MG63 (cell line): ENCODE results near the gene MTCL1. TPM values are rescaled to one million over a fixed set of nuclear protein-coding genes. Genes with fewer than 3 reads are reported as not detected.

ENCODE experiments used
- DNase-seq: peaks from one replicate; pipeline ENCODE4 v3.0.0-alpha.2; 2020
- H3K27me3 ChIP-seq: fragments of 250-450 bp; sonication (Bioruptor Pico); 2 replicates; pipeline ENCODE4 v1.5.1; 2020; ENCODE audit warnings: mild to moderate bottlenecking, moderate library complexity
- H3K36me3 ChIP-seq: fragments of 250-450 bp; sonication (Bioruptor Pico); 2 replicates; pipeline ENCODE4 v1.5.1; 2020; ENCODE audit warnings: mild to moderate bottlenecking, moderate library complexity
- H3K4me3 ChIP-seq: fragments of 250-450 bp; sonication (Bioruptor Pico); 2 replicates; pipeline ENCODE4 v1.5.1; 2020; ENCODE audit warnings: mild to moderate bottlenecking, moderate library complexity
- H3K9me3 ChIP-seq: fragments of 250-450 bp; sonication (Bioruptor Pico); 2 replicates; pipeline ENCODE4 v1.5.1; 2020; ENCODE audit warnings: mild to moderate bottlenecking, moderate library complexity
- total RNA-seq: library from RNA; depleted of rRNA; stranded (reverse); fragments of >200 nt; shearing (Covaris generic); gene quantifications from 2 replicates; pipeline ENCODE4 v1.2.3, GENCODE V29; 2014; ENCODE audit warnings: low replicate concordance; rRNA removed

The MTCL1 gene
- total RNA-seq: 15.1 and 28.9 TPM in 2 replicates

DNA sequence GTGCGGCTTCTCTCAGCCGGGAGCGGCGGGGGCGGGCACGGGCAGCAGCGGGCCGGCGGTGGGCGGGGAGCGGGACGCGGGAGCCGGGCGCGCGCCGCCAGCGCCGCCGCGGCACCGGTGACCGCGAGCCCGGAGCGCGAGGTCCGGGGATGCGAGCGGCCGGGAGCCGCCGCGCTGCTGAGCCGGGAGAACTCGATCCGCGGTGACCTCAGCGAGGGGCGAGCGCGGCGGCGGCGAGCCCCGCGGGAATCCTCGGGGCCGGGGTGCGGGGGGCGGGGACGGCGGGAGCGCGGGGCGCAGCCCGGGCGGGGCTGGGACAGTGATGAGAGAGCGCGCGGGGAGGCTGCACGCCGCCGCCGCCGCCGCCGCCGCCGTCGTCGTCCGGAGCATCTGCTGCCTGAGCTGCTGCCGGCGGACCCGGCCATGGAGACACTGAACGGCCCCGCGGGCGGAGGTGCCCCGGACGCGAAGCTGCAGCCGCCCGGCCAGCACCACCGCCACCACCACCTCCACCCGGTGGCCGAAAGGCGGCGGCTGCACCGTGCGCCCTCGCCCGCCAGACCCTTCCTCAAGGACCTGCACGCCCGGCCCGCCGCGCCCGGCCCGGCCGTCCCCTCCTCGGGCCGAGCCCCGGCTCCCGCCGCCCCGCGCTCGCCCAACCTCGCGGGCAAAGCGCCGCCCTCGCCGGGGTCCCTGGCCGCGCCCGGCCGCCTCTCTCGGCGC is at the start of gene MTCL1:
Gene MTCL1, plus strand, starts transcription at position 319 of the 723 bp plus-strand sequence. Its CDS starts 105 bp downstream, at position 424.
- H3K4me3 ChIP-seq: peak within 1 kb of the TSS; percentile 69
- no peaks in the 10 kb centered on the region for H3K9me3 ChIP-seq
- H3K27me3 ChIP-seq: no peaks in the 10 kb centered on the region
- DNase-seq: peak; percentile 61
- H3K36me3 ChIP-seq: peaks cover 22% of the 10 kb centered on the region

DNA sequence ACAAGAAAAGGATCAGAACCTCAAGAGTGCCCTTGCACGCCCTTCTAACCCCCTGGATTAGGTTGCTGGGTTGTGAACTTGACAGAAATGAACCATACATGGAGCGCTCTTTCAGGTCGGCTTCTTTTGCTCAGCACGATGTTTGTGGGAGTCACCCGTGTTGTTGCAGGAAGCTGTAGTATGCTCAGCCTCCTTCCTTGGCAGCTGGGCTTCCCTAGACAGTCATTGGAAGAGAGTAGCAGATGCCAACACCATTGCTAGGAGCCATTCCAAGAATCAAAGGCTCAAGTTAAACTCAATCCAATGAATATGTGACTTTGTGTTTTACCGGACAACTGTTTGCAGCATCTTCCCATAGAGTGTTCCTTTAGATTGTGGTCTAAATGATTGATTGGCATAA is 49.1 kb upstream of the MTCL1 start:
- Histone ChIP-seq H3K4me3 (no peak overlapping the region), H3K27me3 (no peaks in the 10 kb centered on the region; the same call in 1 of the 2 replicates), H3K9me3 (no peaks in the 10 kb centered on the region), H3K36me3 (no peaks in the 10 kb centered on the region)
- DNase-seq: peak; percentile 38

DNA sequence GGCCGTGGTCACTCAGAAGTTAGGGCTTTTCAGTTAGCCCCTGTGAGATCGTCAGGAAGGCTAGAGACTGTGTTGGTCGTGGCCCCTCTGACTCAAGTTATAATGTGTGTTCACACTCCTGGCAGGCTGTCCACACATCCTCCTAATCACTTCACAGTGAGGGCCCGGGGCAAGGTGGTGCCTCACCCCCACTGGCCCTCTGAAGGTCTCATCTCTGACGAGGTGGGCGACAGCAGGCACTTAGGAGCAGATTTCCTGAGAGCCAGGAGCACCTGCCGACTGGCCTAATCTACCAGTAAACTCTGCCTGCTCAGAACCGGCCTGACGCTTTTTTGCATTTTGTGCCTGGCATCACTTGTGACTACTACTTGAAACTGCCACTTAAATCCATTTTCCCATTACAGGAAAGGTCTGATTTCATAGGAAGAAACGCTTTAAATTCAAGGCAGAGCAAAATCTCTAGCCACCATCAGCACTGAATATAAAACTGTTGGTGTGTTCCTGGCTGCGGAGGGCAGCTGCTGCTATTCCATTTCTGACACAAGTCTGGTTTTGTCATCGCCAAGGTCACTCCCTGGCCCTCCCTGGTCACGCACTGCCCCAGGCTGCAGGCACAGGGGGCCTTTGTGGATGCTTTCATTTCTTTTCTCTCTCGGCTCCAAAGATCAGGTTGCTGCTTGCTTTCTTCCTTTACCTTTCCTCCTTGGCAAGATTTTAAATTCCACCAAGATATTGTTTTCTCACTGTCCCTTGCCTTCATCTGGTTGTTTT is 48.1 kb upstream of the MTCL1 start:
- no peaks in the 10 kb centered on the region for H3K36me3 ChIP-seq
- no peak for DNase-seq
- no peaks in the 10 kb centered on the region for H3K9me3 ChIP-seq
- no peak overlapping the region for H3K4me3 ChIP-seq
- H3K27me3 ChIP-seq: no peaks in the 10 kb centered on the region; the same call in 1 of the 2 replicates

DNA sequence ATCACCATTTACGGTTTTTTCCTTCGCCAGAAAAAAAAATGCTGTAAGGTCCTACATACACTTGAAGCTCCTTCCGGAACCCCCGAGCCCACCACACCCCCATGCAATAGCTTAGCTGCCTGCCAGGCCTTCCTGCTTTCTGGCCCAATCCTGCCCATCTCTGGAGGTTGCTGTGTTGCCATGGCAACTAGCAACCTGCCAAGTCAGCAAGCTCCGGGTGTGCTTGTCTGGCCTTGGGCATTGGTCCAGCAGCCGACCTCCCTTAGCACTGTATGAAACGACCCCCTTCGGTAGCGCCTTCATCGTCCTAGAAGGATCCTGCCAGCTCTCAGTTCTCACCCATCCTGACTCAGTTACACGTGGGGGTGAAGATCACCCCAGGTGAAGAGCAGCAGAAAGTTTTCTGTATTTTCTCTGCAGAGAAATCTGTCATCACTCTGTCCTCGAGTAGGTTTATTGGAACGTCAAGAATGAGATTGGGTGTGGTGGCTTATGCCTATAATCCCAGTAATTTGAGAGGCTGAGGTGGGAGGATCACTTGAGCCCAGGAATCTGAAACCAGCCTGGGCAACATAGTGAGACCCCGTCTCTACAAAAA is 47.4 kb upstream of the MTCL1 start:
- Histone ChIP-seq H3K4me3 (no peak overlapping the region), H3K36me3 (no peaks in the 10 kb centered on the region), H3K9me3 (no peaks in the 10 kb centered on the region), H3K27me3 (no peaks in the 10 kb centered on the region; the same call in 1 of the 2 replicates)
- no peak for DNase-seq

DNA sequence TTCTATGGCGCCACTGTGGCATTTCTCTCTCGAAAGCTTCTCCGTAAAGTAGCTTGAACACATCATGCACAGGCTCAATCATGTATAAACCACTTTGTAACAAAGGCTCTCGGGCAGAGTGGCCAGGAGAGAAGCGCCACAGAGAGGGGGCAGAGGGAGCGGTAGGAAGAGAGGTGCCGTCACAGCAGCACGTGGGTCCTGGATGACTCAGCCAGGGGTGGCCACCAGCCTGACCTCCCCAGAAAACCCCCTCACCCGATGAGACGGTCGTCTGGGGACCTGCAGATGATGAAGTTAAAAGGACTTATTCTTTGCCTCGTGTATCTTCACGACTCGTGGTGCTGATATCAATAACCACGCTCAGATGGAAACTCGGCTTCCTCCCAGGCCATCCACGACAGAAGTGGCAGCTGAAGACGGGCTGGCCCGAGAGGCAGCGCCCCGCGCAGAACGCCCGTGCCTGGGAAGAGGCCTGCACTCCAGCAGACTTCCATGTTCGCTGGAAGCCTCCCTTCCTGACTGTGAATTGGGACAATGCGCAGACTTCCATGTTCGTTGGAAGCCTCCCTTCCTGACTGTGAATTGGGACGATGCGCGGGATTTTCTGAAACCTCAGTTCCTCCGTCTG is 46.4 kb upstream of the MTCL1 start:
- no peaks in the 10 kb centered on the region for H3K36me3 ChIP-seq
- no peaks in the 10 kb centered on the region for H3K27me3 ChIP-seq
- H3K4me3 ChIP-seq: no peak overlapping the region
- no peaks in the 10 kb centered on the region for H3K9me3 ChIP-seq
- DNase-seq: no peak

DNA sequence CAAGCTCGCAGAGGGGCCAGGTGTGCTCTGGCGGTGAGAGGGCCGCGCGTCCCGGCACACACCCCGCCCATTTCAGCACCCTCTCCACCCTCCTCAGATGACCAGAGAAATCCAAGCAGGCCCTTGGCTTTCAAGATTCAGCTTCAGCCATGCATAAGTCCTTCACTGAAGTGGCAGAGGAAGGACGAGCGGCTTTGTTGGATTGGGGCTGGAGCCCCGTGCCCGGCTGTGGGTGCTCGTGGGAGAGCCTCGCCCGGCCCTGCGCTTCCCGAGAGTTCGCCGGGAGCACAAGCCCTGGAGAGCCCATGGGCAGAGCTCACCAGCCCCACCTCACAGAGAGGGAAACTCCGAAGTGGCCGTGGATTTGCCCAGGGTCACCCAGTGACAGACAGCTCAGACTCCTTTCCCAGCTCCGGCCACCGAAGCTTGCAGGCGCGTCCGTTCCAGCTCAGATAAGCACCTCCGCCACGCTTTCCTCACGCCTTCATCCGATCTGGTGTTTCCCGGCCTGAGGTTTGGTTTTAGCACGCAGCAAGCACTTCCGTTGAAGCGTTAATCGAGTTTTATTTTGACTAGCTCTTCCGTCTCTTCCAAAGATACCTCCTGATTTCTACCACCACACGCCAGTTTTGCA is 45.6 kb upstream of the MTCL1 start:
- DNase-seq: no peak
- Histone ChIP-seq H3K9me3 (no peaks in the 10 kb centered on the region), H3K36me3 (no peaks in the 10 kb centered on the region), H3K4me3 (no peak overlapping the region), H3K27me3 (no peaks in the 10 kb centered on the region)

DNA sequence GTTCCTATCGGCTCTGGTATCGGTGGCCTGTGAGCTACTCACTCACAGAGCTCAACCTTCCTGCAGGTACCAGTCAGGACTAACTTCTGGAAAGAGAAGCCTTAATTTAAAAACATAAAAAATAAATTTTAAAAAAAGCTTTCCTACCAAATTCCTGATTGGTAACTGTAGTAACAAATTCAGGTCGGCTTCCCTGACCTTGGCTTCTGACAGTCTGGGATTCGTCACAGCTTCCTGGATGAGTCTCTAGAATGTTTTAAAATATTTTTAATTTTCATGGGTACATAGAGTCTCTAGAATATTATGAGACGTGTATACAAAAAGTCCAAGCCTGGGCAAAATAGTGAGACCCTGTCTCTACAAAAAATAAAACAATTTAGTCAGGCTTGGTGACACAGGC is 45.0 kb upstream of the MTCL1 start:
- no peak overlapping the region for H3K4me3 ChIP-seq
- H3K9me3 ChIP-seq: no peaks in the 10 kb centered on the region
- no peaks in the 10 kb centered on the region for H3K27me3 ChIP-seq
- no peaks in the 10 kb centered on the region for H3K36me3 ChIP-seq
- no peak for DNase-seq

DNA sequence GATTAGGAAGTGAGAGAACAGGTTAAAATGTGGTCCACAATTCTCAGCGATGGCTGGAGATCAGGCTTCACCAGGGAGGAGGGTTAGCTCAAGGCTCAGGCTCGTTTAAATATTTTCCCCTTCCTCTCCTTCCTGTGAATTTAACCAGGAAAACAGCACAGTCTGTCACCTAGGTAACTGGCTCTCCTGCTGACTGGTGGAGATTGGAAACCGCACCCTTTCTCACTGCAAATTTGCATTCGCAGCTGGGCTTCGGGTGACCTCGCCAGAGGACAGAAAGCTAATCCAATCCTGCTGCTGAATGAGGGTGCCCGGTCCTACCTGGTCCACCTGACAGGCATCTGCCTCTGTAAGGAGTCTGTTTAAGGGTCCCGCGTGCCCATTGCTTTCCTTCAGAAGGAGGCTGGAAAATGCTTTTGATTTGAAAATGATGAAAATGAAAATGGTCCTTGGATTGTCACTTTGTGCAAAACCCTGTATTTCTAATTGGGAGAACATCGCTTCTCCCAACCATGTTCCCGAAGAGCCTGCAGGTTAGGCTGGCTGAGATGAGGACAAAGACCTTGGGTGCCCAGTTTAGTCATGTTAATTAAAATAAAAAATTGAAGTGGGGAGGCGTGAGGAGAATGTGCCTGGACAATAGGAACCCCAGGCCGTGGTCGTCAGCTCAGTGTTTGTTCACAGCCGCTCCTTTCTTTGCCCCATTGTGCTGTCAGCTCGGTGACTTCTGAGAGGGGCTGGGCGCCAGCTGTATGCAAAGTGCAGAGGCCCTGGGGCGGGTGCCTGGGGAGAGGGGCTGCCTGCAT is 43.4 kb upstream of the MTCL1 start:
- DNase-seq: no peak
- Histone ChIP-seq H3K36me3 (no peaks in the 10 kb centered on the region), H3K27me3 (no peaks in the 10 kb centered on the region), H3K4me3 (no peak overlapping the region), H3K9me3 (no peaks in the 10 kb centered on the region)

DNA sequence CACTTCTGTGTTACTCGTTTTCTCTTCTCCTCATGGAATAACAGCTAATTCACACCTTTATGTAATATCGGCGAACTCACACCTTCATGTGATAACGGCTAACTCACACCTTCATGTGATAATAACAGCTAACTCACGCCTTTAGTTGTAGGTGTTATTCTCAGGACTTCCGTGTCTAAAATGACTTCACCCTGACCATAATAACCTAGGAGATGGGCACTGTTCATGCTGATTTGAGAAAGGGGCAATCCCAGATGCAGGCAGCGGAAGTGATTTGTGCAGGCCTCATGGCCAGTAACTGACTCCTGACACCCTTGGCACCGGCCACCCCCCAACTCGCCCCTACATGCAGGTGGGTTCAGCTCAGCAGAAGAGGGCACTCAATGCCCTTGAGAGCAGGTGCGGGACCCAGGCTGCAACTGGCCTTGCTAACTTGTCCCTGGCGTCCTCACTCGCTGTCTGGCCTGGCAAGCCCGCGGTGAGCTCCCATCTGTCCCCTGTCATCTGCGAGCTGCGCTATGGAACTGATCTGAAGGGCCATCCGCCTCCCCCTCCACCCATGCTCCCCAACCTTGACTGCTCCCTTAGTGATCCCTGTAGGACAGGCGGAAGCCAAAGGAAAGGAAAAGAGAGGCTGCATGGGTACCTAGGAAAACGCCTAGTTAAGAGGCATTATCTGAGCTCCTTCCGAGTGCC is 42.6 kb upstream of the MTCL1 start:
- no peak for DNase-seq
- H3K27me3 ChIP-seq: no peaks in the 10 kb centered on the region
- H3K4me3 ChIP-seq: no peak overlapping the region
- H3K36me3 ChIP-seq: no peaks in the 10 kb centered on the region
- no peaks in the 10 kb centered on the region for H3K9me3 ChIP-seq

DNA sequence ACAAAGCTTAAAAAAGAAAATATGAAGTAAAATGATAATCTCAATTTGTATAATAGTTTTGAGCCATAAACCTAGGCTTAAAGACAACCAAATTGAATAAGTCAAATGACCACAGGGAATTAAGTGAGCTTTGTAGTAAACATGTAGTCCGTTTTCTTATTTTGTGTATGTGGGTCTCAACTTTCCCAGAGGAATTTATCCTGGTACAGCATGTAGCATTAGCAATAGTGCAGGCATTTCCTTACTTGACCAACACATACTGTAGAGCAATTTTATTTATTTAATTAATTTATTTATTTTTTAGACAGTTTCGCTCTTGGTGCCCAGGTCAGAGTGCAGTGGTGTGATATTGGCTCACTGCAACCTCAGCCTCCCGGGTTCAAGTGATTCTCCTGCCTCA is 37.5 kb upstream of the MTCL1 start:
- no peak for DNase-seq
- no peaks in the 10 kb centered on the region for H3K36me3 ChIP-seq
- 0 out of 2 replicates have a peak, but pooled peaks cover 2% of the 10 kb centered on the region for H3K9me3 ChIP-seq
- H3K4me3 ChIP-seq: no peak overlapping the region
- H3K27me3 ChIP-seq: no peaks in the 10 kb centered on the region

DNA sequence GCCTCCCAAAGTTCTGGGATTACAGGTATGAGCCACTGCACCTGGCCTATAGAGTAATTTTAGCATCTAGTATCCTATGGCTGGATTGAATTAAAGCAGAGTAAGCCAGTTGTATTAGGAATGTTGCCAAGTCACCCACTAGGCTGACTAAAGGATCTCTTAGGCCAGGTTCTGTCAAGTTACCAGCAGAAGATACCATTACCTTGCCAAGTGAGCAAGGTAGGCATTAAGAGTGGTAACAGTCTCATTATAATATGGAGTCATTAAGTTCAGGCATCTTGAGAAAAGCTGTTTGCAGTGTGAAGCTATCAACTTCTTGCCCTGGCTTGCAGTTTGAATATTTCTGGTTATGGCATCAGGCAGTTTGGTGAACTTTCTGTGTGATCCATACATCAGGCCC is 37.0 kb upstream of the MTCL1 start:
- Histone ChIP-seq H3K36me3 (no peaks in the 10 kb centered on the region), H3K4me3 (no peak overlapping the region), H3K27me3 (no peaks in the 10 kb centered on the region), H3K9me3 (0 out of 2 replicates have a peak, but pooled peaks cover 2% of the 10 kb centered on the region)
- DNase-seq: no peak

DNA sequence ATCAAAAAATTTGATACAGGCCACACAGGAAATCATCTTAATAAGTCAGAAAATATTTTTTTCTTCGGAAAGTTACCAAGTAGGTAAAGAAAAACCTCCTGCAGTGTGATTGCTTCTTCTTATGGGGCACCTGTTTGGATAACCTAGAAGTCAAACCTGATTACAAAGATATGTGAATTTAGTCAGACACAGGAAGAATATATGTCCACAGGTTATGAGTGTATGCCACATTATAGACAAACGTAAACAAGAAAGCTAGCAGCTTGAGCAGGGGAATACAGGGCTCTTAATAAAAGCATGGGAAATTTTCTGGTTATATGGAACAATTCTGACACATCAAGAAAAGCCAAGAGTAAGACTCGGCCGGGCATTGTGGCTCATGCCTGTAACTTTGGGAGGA is 35.8 kb upstream of the MTCL1 start:
- Histone ChIP-seq H3K36me3 (no peaks in the 10 kb centered on the region), H3K9me3 (0 out of 2 replicates have a peak, but pooled peaks cover 9% of the 10 kb centered on the region), H3K4me3 (no peak overlapping the region), H3K27me3 (no peaks in the 10 kb centered on the region)
- no peak for DNase-seq

DNA sequence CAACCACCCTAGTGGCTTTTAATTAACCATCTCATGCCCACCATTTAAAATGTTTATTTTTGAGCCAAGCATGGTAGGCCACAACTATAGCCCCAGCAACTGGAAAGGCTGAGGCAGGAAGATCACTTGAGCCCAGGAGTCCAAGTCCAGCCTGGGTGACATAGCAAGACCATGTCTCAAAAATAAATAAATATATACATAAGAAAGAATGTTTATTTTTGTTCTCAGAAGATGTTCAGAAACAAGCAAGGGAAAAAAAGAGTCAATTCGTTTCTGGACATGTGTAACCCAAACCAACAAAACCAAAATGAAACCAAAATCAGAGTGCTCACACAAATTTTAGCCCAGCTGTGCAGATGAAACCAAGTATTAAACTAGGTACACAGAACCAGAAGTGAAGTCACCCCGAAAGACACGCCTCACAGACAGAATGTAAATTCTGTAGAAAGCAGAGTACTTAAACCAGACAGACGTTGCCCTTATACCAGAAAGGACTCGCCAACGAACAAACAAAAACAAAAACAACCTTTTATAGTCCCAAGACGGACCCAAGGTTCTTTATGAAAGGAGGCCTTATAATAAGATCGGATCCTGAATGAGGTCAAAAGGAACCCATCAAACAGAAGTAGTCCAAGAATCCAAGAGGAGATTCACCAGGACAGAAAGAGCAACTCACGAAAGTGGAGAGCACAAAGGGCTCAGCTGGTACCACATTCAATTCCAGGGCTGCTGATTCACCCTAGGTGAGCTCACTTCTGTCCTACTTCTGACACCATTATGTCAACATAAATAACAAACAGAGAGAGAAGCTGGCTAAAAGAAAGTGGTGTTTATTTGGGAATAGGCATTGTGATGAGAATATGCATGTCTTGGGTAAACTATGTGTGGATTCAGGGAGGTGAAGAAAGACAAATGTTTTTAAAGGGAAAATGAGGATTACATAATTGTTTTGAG is 31.8 kb upstream of the MTCL1 start:
- H3K27me3 ChIP-seq: no peaks in the 10 kb centered on the region
- H3K9me3 ChIP-seq: 0 out of 2 replicates have a peak, but pooled peaks cover 9% of the 10 kb centered on the region
- H3K4me3 ChIP-seq: no peak overlapping the region
- DNase-seq: no peak
- no peaks in the 10 kb centered on the region for H3K36me3 ChIP-seq

DNA sequence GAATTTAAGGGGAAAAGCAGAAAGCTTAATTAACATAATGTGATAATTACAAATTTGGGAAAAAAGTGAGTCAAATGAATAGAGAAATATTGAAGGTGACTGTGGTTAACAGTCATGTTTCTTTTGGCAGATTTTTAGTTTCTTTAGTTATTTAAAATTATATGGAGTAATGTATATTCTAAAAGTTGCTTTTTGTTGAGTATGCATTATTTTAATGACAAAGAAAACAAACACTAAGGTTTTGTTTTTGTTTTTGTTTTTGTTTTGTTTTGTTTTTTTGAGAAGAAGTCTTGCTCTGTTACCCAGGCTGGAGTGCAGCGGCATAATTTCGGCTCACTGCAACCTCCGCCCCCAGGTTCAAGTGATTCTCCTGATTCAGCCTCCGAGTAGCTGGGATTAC is 30.3 kb upstream of the MTCL1 start:
- no peak overlapping the region for H3K4me3 ChIP-seq
- H3K9me3 ChIP-seq: 0 out of 2 replicates have a peak, but pooled peaks cover 9% of the 10 kb centered on the region
- DNase-seq: no peak
- H3K27me3 ChIP-seq: no peaks in the 10 kb centered on the region
- no peaks in the 10 kb centered on the region for H3K36me3 ChIP-seq
